ENCODE measurements around the gene STXBP5. TPM values are rescaled to one million over a fixed set of nuclear protein-coding genes. Genes with fewer than 3 reads are reported as not detected.

Gene STXBP5
- polyA plus RNA-seq, 4 donors, result 12.4 to 16.9 (median 13.7) TPM

- DNase-seq (ENCODE audit: low read depth in 4 of 4, low spot score in 3 of 4), result no peak
Observed at GRCh38 chr6:147416622-147417021, 212.4 kb downstream of the STXBP5 start.

GRCh38 chr6:147417954-147418353, 213.7 kb downstream of the STXBP5 start:
- DNase-seq (ENCODE audit: low read depth in 4 of 4, low spot score in 3 of 4), result no peak

- DNase-seq (ENCODE audit: low read depth in 4 of 4, low spot score in 3 of 4), result no peak
Observed at GRCh38 chr6:147418523-147418922, 214.3 kb downstream of the STXBP5 start.

GRCh38 chr6:147421903-147422302, 217.7 kb downstream of the STXBP5 start:
- no peak for DNase-seq (ENCODE audit: low read depth in 4 of 4, low spot score in 3 of 4)

GRCh38 chr6:147423111-147423510, 218.9 kb downstream of the STXBP5 start:
- DNase-seq (ENCODE audit: low read depth in 4 of 4, low spot score in 3 of 4), result no peak

- no peak for DNase-seq (ENCODE audit: low read depth in 4 of 4, low spot score in 3 of 4)
Observed at GRCh38 chr6:147429794-147430193, 225.6 kb downstream of the STXBP5 start.

- DNase-seq (ENCODE audit: low read depth in 4 of 4, low spot score in 3 of 4), result no peak
Observed at GRCh38 chr6:147430811-147431210, 226.6 kb downstream of the STXBP5 start.

- no peak for DNase-seq (ENCODE audit: low read depth in 4 of 4, low spot score in 3 of 4)
Observed at GRCh38 chr6:147434076-147434475, 229.9 kb downstream of the STXBP5 start.

GRCh38 chr6:147434516-147434915, 230.3 kb downstream of the STXBP5 start:
- no peak for DNase-seq (ENCODE audit: low read depth in 4 of 4, low spot score in 3 of 4)

- no peak for DNase-seq (ENCODE audit: low read depth in 4 of 4, low spot score in 3 of 4)
Observed at GRCh38 chr6:147437615-147438014, 233.4 kb downstream of the STXBP5 start.

- no peak for DNase-seq (ENCODE audit: low read depth in 4 of 4, low spot score in 3 of 4)
Observed at GRCh38 chr6:147438758-147439528, 234.7 kb downstream of the STXBP5 start.

All from right renal pelvis (tissue), 4 donors.